Stomach (tissue), 9 donors: Measurements from ENCODE around the gene ATRNL1. TPM values are rescaled to one million over a fixed set of nuclear protein-coding genes. Genes with fewer than 3 reads are reported as not detected.

Experiments
- DNase-seq, 2 donors: peaks; one replicate each; pipeline versions ENCODE4 v3.0.0 to v3.0.0-alpha.2; 2013 to 2019
- H3K27ac ChIP-seq, 5 donors: fragments of 200-600 bp in 4 of 5; sonication (generic) in 4 of 5; one replicate each; pipeline ENCODE4 v1.5.1; 2013 to 2019; ENCODE audit warnings: mild to moderate bottlenecking in 1 of 5, moderate library complexity in 1 of 5
- H3K27me3 ChIP-seq, 3 donors: fragments of 200-600 bp; sonication (generic); one replicate each; pipeline ENCODE4 v1.5.1; 2017 to 2019; ENCODE audit warnings: mixed run types in 1 of 3
- H3K36me3 ChIP-seq, 4 donors: fragments of 200-600 bp; sonication (generic); 1 replicate in 3 of 4; 2 replicates in 1 of 4; pipeline ENCODE4 v1.5.1; 2016 to 2019
- H3K4me1 ChIP-seq, 4 donors: fragments of 200-600 bp; sonication (generic); one replicate each; pipeline ENCODE4 v1.5.1; 2016 to 2019
- H3K4me3 ChIP-seq, 4 donors: fragments of 200-600 bp; sonication (generic) in 3 of 4; one replicate each; pipeline ENCODE4 v1.5.1; 2016 to 2019; ENCODE audit warnings: mild to moderate bottlenecking in 1 of 4
- H3K9me3 ChIP-seq, 4 donors: fragments of 200-600 bp; sonication (generic); one replicate each; pipeline ENCODE4 v1.5.1; 2016 to 2019
- CTCF ChIP-seq, 7 experiments: fragments of 450-650 bp in 4 of 7; fragments of 200-600 bp in 3 of 7; sonication (generic) in 3 of 7; IDR thresholded peaks; one replicate each; pipeline ENCODE4 v1.5.1; 2016 to 2019; ENCODE audit warnings: antibody characterized with exemption in 7 of 7, control low read depth in 2 of 7, mild to moderate bottlenecking in 1 of 7
- EP300 ChIP-seq: sonication (generic); formaldehyde crosslinking; IDR thresholded peaks from one replicate; pipeline ENCODE4 v1.6.1; 2017; ENCODE audit warnings: antibody characterized with exemption
- POLR2A ChIP-seq, 4 donors: fragments of 450-650 bp; IDR thresholded peaks; one replicate each; pipeline ENCODE4 v1.6.1; 2016; ENCODE audit warnings: antibody characterized with exemption in 4 of 4, control low read depth in 2 of 4, mild to moderate bottlenecking in 1 of 4, moderate library complexity in 1 of 4
- POLR2AphosphoS5 ChIP-seq, 3 donors: sonication (generic); formaldehyde crosslinking; IDR thresholded peaks; one replicate each; pipeline ENCODE4 v1.6.1; 2016; ENCODE audit warnings: antibody characterized with exemption in 3 of 3
- WGBS, 5 donors: extraction: QIAGEN DNeasy Blood & Tissue Kit in 3 of 5; methylation state at CpG; one replicate each; pipeline versions ENCODE4 v1.1.5 to v1.1.7; 2013 to 2018; 5-methylcytosine and 5-hydroxymethylcytosine counted together
- intact Hi-C: fragments of 100-400 bp; cut with DNase I; formaldehyde crosslinking; loops from one replicate; pipeline ENCODE4 v1.15.1; 2023; ENCODE audit warnings: low total_unique reads
- polyA plus RNA-seq, 3 donors: library from polyadenylated mRNA; stranded (reverse); fragments of 200-250 nt; gene quantifications; one replicate each; pipeline ENCODE4 v1.2.3, GENCODE V29; 2013
- total RNA-seq, 5 donors: library from RNA; depleted of rRNA; stranded (reverse); fragments of >200 nt; gene quantifications; one replicate each; pipeline versions ENCODE4 v1.1.0 to v1.2.3, GENCODE V29; 2014 to 2016
- donor health status: healthy with polysubstance abuse.
- donor health status: Bipolar disorder and iron deficiency.
- donor health status: healthy.

Gene ATRNL1
- total and polyA plus RNA-seq, 8 donors: 0.12 to 50.7 (median 0.72) TPM; not detected in 1

- DNase-seq: no peak
- Histone ChIP-seq H3K4me3 (no peak overlapping the region), H3K9me3 (peaks cover 0 to 12% (median 2%) of the 10 kb centered on the region in 4 donors), H3K27me3 (no peaks in the 10 kb centered on the region), H3K4me1 (no peaks in the 10 kb centered on the region), H3K27ac (no peak overlapping the region), H3K36me3 (no peaks in the 10 kb centered on the region)
- TF ChIP-seq EP300 (no peak), CTCF (IDR thresholded peaks at IDR 0.05) (no peak), POLR2AphosphoS5 (IDR thresholded peaks at IDR 0.05) (no peak), POLR2A (IDR thresholded peaks at IDR 0.05) (no peak)
- intact Hi-C loops: no loop called here
- 59 to 85% (median 78%) methylated on average over 3 of the region's 3 CpGs for WGBS, 5 donors
Measured at GRCh38 chr10:115989621-115990020, 896.5 kb downstream of the ATRNL1 start.

- Histone ChIP-seq H3K4me1 (no peaks in the 10 kb centered on the region), H3K4me3 (no peak overlapping the region), H3K9me3 (peaks cover 0 to 12% (median 2%) of the 10 kb centered on the region in 4 donors), H3K27me3 (no peaks in the 10 kb centered on the region), H3K36me3 (no peaks in the 10 kb centered on the region), H3K27ac (no peak overlapping the region)
- WGBS, 5 donors: 57 to 73% (median 68%) methylated on average over 5 of the region's 5 CpGs
- DNase-seq: no peak
- TF ChIP-seq CTCF (IDR thresholded peaks at IDR 0.05) (no peak), EP300 (no peak), POLR2AphosphoS5 (IDR thresholded peaks at IDR 0.05) (no peak), POLR2A (IDR thresholded peaks at IDR 0.05) (no peak)
- intact Hi-C loops: no loop called here
Measured at GRCh38 chr10:115992236-115992986, 899.2 kb downstream of the ATRNL1 start.

GRCh38 chr10:115996031-115996430 is 902.9 kb downstream of the ATRNL1 start:
- intact Hi-C loops: no loop called here
- TF ChIP-seq POLR2AphosphoS5 (IDR thresholded peaks at IDR 0.05): no peak
- TF ChIP-seq POLR2A (IDR thresholded peaks at IDR 0.05): no peak
- no peak for TF ChIP-seq EP300
- no peak for TF ChIP-seq CTCF (IDR thresholded peaks at IDR 0.05)
- H3K4me3 ChIP-seq: no peak overlapping the region
- DNase-seq: no peak
- 39 to 58% (median 48%) methylated on average over 1 of the region's 1 CpG for WGBS, 5 donors
- no peak overlapping the region for H3K27ac ChIP-seq
- no peaks in the 10 kb centered on the region for H3K27me3 ChIP-seq
- H3K9me3 ChIP-seq: peaks cover 0 to 12% (median 7%) of the 10 kb centered on the region in 4 donors
- H3K4me1 ChIP-seq: peaks cover 0 to 4% (median 1%) of the 10 kb centered on the region in 4 donors
- H3K36me3 ChIP-seq: no peaks in the 10 kb centered on the region

- no peak for DNase-seq
- intact Hi-C loops: no loop called here
Measured at GRCh38 chr10:115998301-115998700, 905.1 kb downstream of the ATRNL1 start.

More at GRCh38 chr10:115998301-115998700, 905.1 kb downstream of the ATRNL1 start:
- Histone ChIP-seq H3K4me1 (peaks cover 0 to 11% (median 4%) of the 10 kb centered on the region in 4 donors), H3K27ac (no peak overlapping the region), H3K9me3 (peaks cover 0 to 5% (median 2%) of the 10 kb centered on the region in 4 donors), H3K4me3 (no peak overlapping the region), H3K27me3 (no peaks in the 10 kb centered on the region), H3K36me3 (no peaks in the 10 kb centered on the region)
- 90 to 97% (median 94%) methylated on average over 2 of the region's 2 CpGs for WGBS, 5 donors
- TF ChIP-seq POLR2A (IDR thresholded peaks at IDR 0.05): no peak
- no peak for TF ChIP-seq CTCF (IDR thresholded peaks at IDR 0.05)
- TF ChIP-seq EP300: no peak
- TF ChIP-seq POLR2AphosphoS5 (IDR thresholded peaks at IDR 0.05): no peak

Other genes with a start within 250 kb of the ATRNL1 start
- gene TRUB1, start 155.2 kb upstream of the ATRNL1 start, total RNA-seq: 10 to 100 TPM in 4 of 5 donors, 1 to 10 TPM in 1; 4.1 to 27.2 (median 23.2) TPM
- gene TRUB1, start 155.2 kb upstream of the ATRNL1 start, polyA plus RNA-seq: 1 to 10 TPM; 5.7 to 6.6 (median 6.3) TPM